K562 (cell line): ENCODE results near the gene SPACA5B. TPM values are rescaled to one million over a fixed set of nuclear protein-coding genes. Genes with fewer than 3 reads are reported as not detected.
"Not testable (repeated sequence)": the region's sequence is repeated elsewhere in the genome, so short reads cannot be mapped to it uniquely, and the experiment has no call there.

Experiments used
- ATAC-seq: fragments of 200-7000 bp; cut with Tn5 transposase; 3 replicates; pipeline ENCODE4 v1.9.1; 2020; ENCODE audit warnings: moderate library complexity
- Bru-seq: library from RNA; stranded (reverse); fragments of 400-500 nt; gene quantifications from one replicate; lab custom pipeline; 2021; lab: Mats Ljungman, UMichigan
- BruChase-seq, 2 experiments: library from RNA; stranded (reverse); fragments of 400-500 nt; gene quantifications; one replicate each; lab custom pipeline; 2021; lab: Mats Ljungman, UMichigan
- BruUV-seq: library from RNA; stranded (reverse); fragments of 400-500 nt; replicated peaks from 2 replicates; lab custom pipeline; 2021; lab: Mats Ljungman, UMichigan
- CTCF ChIA-PET: fragments of 300-600 bp; formaldehyde crosslinking; extraction: SDS; loops from one replicate; lab custom pipeline; 2021; ENCODE audit warnings: low intra/inter-chr PET ratio; lab: Yijun Ruan, JAX
- POLR2A ChIA-PET: fragments of 300-600, 350-650 bp; sonication (Branson Sonifier 250); formaldehyde crosslinking; extraction: SDS; loops from one replicate; lab custom pipeline; 2021; ENCODE audit warnings: antibody characterized with exemption, inconsistent platforms; lab: Yijun Ruan, JAX
- DNase-seq, 4 experiments: peaks; one replicate each; pipeline versions ENCODE4 v3.0.0 to v3.0.0-alpha.2; 2011 to 2018; ENCODE audit warnings: low spot score in 3 of 4, mixed read lengths in 3 of 4; ENCODE audit errors: extremely low read depth in 1 of 4
- FAIRE-seq: peaks from 2 replicates; lab custom pipeline; 2011; peaks lifted over from hg19 to GRCh38; lab: Jason Lieb, UNC
- H2AFZ ChIP-seq: 2 replicates; pipeline ENCODE4 v1.6.0; 2011; ENCODE audit warnings: low read depth, low read length, control low read depth, inconsistent platforms
- H3K27ac ChIP-seq: fragments of 200-600 bp; 3 replicates; pipeline ENCODE4 v1.8.0; 2011; ENCODE audit warnings: low read depth, mild to moderate bottlenecking, control low read depth, inconsistent platforms, low read length, moderate library complexity, mixed read lengths; ENCODE audit errors: extremely low read depth
- H3K27me3 ChIP-seq, 2 experiments: fragments of 300-600 bp in 1 of 2; 2 replicates in 1 of 2; 3 replicates in 1 of 2; pipeline versions ENCODE4 v1.6.0 to v1.8.0; 2011; ENCODE audit warnings: inconsistent platforms in 2 of 2, low read length in 2 of 2, mild to moderate bottlenecking in 1 of 2, mixed read lengths in 1 of 2, moderate library complexity in 1 of 2; ENCODE audit not compliant: control insufficient read depth in 2 of 2, insufficient read depth in 2 of 2
- H3K36me3 ChIP-seq: fragments of 300-600 bp; 3 replicates; pipeline ENCODE4 v1.8.0; 2011; ENCODE audit warnings: mild to moderate bottlenecking, low read length, inconsistent platforms; ENCODE audit not compliant: control insufficient read depth, insufficient read depth
- H3K4me1 ChIP-seq, 2 experiments: fragments of 200-600 bp in 1 of 2; replicated peaks in 1 of 2; 2 replicates in 1 of 2; 3 replicates in 1 of 2; pipeline versions ENCODE4 v1.5.1 to v1.8.0; 2011; ENCODE audit warnings: inconsistent platforms in 2 of 2, low read length in 2 of 2, mild to moderate bottlenecking in 1 of 2, mixed read lengths in 1 of 2, moderate library complexity in 1 of 2; ENCODE audit not compliant: control insufficient read depth in 2 of 2, insufficient read depth in 2 of 2
- H3K4me2 ChIP-seq: 2 replicates; pipeline ENCODE4 v1.6.1; 2011; ENCODE audit warnings: low read length, control low read depth, inconsistent platforms, mixed read lengths; ENCODE audit not compliant: insufficient read depth
- H3K4me3 ChIP-seq: fragments of 200-600 bp; sonication (generic), shearing (Covaris generic); 2 replicates; pipeline ENCODE4 v1.5.1; 2016; ENCODE audit warnings: control low read depth, inconsistent platforms
- H3K79me2 ChIP-seq: fragments of 200-600 bp; 3 replicates; pipeline ENCODE4 v1.8.0; 2011; ENCODE audit warnings: low read length, inconsistent platforms; ENCODE audit not compliant: control insufficient read depth, insufficient read depth
- H3K9ac ChIP-seq, 2 experiments: 2 replicates each; pipeline versions ENCODE4 v1.6.0 to v1.6.1; 2011; ENCODE audit warnings: low read depth in 2 of 2, low read length in 2 of 2, control low read depth in 1 of 2, inconsistent platforms in 1 of 2, mild to moderate bottlenecking in 1 of 2, mixed read lengths in 1 of 2; ENCODE audit not compliant: insufficient read depth in 1 of 2
- H3K9me1 ChIP-seq: one replicate; pipeline ENCODE4 v1.6.0; 2011; ENCODE audit warnings: inconsistent platforms, mild to moderate bottlenecking, low read length, moderate library complexity; ENCODE audit not compliant: control insufficient read depth, insufficient read depth
- H3K9me3 ChIP-seq: replicated peaks from 2 replicates; pipeline ENCODE4 v1.5.1; 2011; ENCODE audit warnings: low read depth, low read length, inconsistent platforms; ENCODE audit not compliant: control insufficient read depth, insufficient read depth
- H4K20me1 ChIP-seq: replicated peaks from 2 replicates; pipeline ENCODE4 v1.6.1; 2011; ENCODE audit warnings: low read length, inconsistent platforms, mixed read lengths; ENCODE audit not compliant: control insufficient read depth, insufficient read depth
- HDAC1 ChIP-seq, 2 experiments: fragments of 450-650 bp; IDR thresholded peaks; 2 replicates each; pipeline ENCODE4 v1.6.1; 2016 to 2017; ENCODE audit warnings: inconsistent platforms in 1 of 2, mild to moderate bottlenecking in 1 of 2, moderate library complexity in 1 of 2
- PRPF4 ChIP-seq: fragments of 200-400 bp; formaldehyde crosslinking; IDR thresholded peaks from one replicate; pipeline ENCODE4 v1.6.1; 2017; ENCODE audit warnings: low read length, low read depth, mild to moderate bottlenecking; ENCODE audit not compliant: insufficient read depth, poor library complexity, severe bottlenecking
- RAD21 ChIP-seq, 2 experiments: fragments of 250-450 bp in 1 of 2; fragments of 450-650 bp in 1 of 2; sonication (Bioruptor Pico) in 1 of 2; formaldehyde crosslinking in 1 of 2; IDR thresholded peaks in 1 of 2; conservative IDR thresholded peaks in 1 of 2; 2 replicates each; pipeline versions ENCODE4 v1.4.0 to v1.8.0; 2020 to 2022; ENCODE audit warnings: mild to moderate bottlenecking in 2 of 2, moderate library complexity in 1 of 2
- SMC3 ChIP-seq: conservative IDR thresholded peaks from 2 replicates; pipeline ENCODE4 v1.6.1; 2011; ENCODE audit warnings: low read depth, low read length, improper control_type of control experiment; ENCODE audit not compliant: insufficient read depth
- SRF ChIP-seq, 2 experiments: fragments of 250-450, 450-650 bp in 1 of 2; sonication (Bioruptor Pico) in 1 of 2; sonication (generic) in 1 of 2; formaldehyde crosslinking; IDR thresholded peaks; 2 replicates each; pipeline versions ENCODE4 v1.5.0 to v1.5.1; 2020 to 2022; ENCODE audit warnings: mild to moderate bottlenecking in 1 of 2, missing genetic modification reagents in 1 of 2
- WGBS: fragments of 100-300 bp; shearing (Covaris generic); methylation state at CpG from one replicate; pipeline ENCODE4 v1.1.6; 2016; ENCODE audit warnings: low coverage, mixed read lengths; ENCODE audit not compliant: insufficient coverage; ENCODE audit errors: missing lambda C conversion rate; 5-methylcytosine and 5-hydroxymethylcytosine counted together
- in situ Hi-C: fragments of 300-500 bp; cut with MboI; formaldehyde crosslinking; loops from 4 replicates; pipeline ENCODE4 v1.15.0; 2018; ENCODE audit warnings: inconsistent platforms, mixed read lengths
- intact Hi-C: fragments of 100-400 bp; cut with micrococcal nuclease; formaldehyde crosslinking; loops from 2 replicates; pipeline ENCODE4 v1.14.2; 2022
- long read RNA-seq, 3 experiments: library from polyadenylated mRNA in 2 of 3; library from RNA in 1 of 3; unstranded in 2 of 3; stranded (forward) in 1 of 3; transcript quantifications; one replicate each; pipeline ENCODE4 v2.0.0, GENCODE V29; 2019 to 2022
- polyA minus RNA-seq, 3 experiments: library from RNA; depleted of rRNA, polyadenylated mRNA; stranded (reverse); fragments of >200 nt; gene quantifications; 2 replicates each; pipeline ENCODE4 v1.2.3, GENCODE V29; 2011
- polyA plus RNA-seq, 8 experiments: library from polyadenylated mRNA; depleted of rRNA in 4 of 8; stranded (reverse) in 5 of 8; unstranded in 3 of 8; fragments of >200 nt; fragmentation: Nextera tagmentation in 2 of 8; fragmentation: Illumina TruSeq in 1 of 8; extraction: Ambion mirVana in 2 of 8; extraction: Trizol in 1 of 8; gene quantifications; 2 replicates each; pipeline versions ENCODE4 v1.2.1 to v1.2.3, GENCODE V29; 2011 to 2014; ENCODE audit warnings: inconsistent platforms in 1 of 8, missing spikeins in 1 of 8
- total RNA-seq, 7 experiments: library from RNA; depleted of rRNA in 6 of 7; stranded (reverse); fragments of >200 nt in 6 of 7; fragmentation: Illumina TruSeq in 2 of 7; extraction: Trizol in 2 of 7; gene quantifications; 2 replicates each; pipeline versions ENCODE4 v1.2.1 to v1.2.3, GENCODE V29; 2011 to 2021; ENCODE audit warnings: low replicate concordance in 1 of 7
- TF ChIP-seq, protein P1 (sequence below), 3 experiments: IDR thresholded peaks in 2 of 3; conservative IDR thresholded peaks in 1 of 3; 2 replicates each; pipeline ENCODE4 v1.5.1; 2011 to 2012; ENCODE audit warnings: low read length in 3 of 3, mild to moderate bottlenecking in 3 of 3, control low read depth in 2 of 3, improper control_type of control experiment in 1 of 3, inconsistent platforms in 1 of 3, low read depth in 1 of 3, mixed read lengths in 1 of 3, moderate library complexity in 1 of 3; ENCODE audit not compliant: insufficient read depth in 2 of 3

Gene SPACA5B
- total RNA-seq (2011; cell fraction: chromatin; rRNA removed; ENCODE audit: low replicate concordance) = not detected in 2 replicates
- total RNA-seq (2011; cell fraction: nucleolus; rRNA removed) = not detected in 2 replicates
- total RNA-seq (2011; cell fraction: nucleoplasm; rRNA removed) = not detected in 2 replicates
- total RNA-seq (2014; rRNA removed) (not detected in 2 replicates), total RNA-seq (2014; rRNA removed; fragmentation: Illumina TruSeq; extraction: Trizol) (not detected in 2 replicates), total RNA-seq (2015; rRNA removed; fragmentation: Illumina TruSeq; extraction: Trizol) (not detected in 2 replicates), total RNA-seq (2021) (not detected in 2 replicates), polyA plus RNA-seq (2011; rRNA removed) (not detected in 2 replicates), polyA plus RNA-seq (2014; fragmentation: Illumina TruSeq; extraction: Trizol) (not detected in 2 replicates), polyA plus RNA-seq (2014; fragmentation: Nextera tagmentation; extraction: Ambion mirVana) (not detected), polyA plus RNA-seq (2014; rRNA removed) (not detected in 2 replicates), polyA minus RNA-seq (2011; rRNA and poly(A)+ RNA removed) (not detected in 2 replicates), Bru-seq, nascent RNA (not detected), BruChase-seq, experiment 1, labeled RNA remaining after a 2-hour chase (not detected), BruChase-seq, experiment 2, labeled RNA remaining after a 6-hour chase (not detected)
- not detected in 2 replicates for polyA plus RNA-seq (2011; cell fraction: cytosol; rRNA removed)
- polyA plus RNA-seq (2011; cell fraction: nucleus; rRNA removed) = not detected in 2 replicates
- not detected in 2 replicates for polyA plus RNA-seq (2012)
- not detected in 2 replicates for polyA minus RNA-seq (2011; cell fraction: cytosol; rRNA and poly(A)+ RNA removed)
- not detected in 2 replicates for polyA minus RNA-seq (2011; cell fraction: nucleus; rRNA and poly(A)+ RNA removed)
- long read RNA-seq, experiment 1 = 0 reads
- long read RNA-seq, experiment 2 = 0 reads
- long read RNA-seq, experiment 3 = 0 reads

DNA sequence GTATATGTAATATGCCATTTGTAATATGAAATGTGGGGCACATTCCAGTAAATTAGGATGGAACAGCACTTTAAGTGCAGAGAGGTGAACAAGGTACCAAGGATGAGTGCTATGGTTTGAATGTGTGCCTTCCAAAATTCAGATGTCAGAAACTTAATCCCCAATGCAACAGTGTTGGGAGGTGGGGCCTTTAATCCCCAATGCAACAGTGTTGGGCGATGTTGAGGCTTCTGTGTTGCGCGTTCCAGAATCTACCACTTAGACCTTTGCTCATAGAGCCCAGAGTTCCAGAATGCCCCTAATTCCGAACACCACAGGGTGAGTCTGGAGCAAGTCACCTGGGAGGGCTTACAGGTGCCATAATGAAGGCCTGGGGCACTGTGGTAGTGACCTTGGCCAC lies at the start of gene SPACA5B:
SPACA5B (plus strand) TSS at position 301 of the 400 bp plus-strand sequence; CDS start at position 363, 62 bp downstream.
- H3K9ac ChIP-seq, H2AFZ ChIP-seq, H3K9me3 ChIP-seq, intact Hi-C loops, ATAC-seq, FAIRE-seq, DNase-seq, in situ Hi-C loops, CTCF ChIA-PET, H3K4me3 ChIP-seq, H3K36me3 ChIP-seq, H3K4me1 ChIP-seq, POLR2A ChIA-PET, H3K79me2 ChIP-seq, H4K20me1 ChIP-seq, H3K4me2 ChIP-seq, H3K27me3 ChIP-seq, H3K9me1 ChIP-seq, H3K27ac ChIP-seq, BruUV-seq: not testable (repeated sequence)
- no CpG with 5 or more reads among the region's 4 CpGs for WGBS

DNA sequence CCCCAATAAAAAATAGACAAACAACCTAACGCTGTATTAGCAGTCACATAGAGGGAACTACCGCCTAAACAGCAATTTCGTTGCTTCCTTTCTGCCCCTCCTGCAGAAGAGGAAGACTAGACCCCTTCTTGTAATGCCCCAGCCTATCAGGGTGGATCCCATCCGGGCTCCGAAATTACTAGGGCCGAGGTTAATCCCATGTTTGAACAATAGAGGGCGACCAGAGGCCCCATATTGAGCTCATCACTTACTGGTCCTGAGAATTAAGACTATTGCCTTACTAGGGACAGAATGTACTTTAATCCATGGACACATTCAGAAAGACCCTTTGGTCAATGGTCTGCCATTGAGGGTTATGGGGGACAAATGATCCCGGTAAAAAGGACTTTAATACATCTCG lies 47.2 kb upstream of the SPACA5B start:
- FAIRE-seq = peak; percentile 15
- no peaks in the 10 kb centered on the region for H3K9me3 ChIP-seq
- H2AFZ ChIP-seq = no peak overlapping the region
- no peaks in the 10 kb centered on the region; a peak in 1 of 5 replicates for H3K27me3 ChIP-seq
- peak; percentile 52 to 73 (median 58) for DNase-seq
- H3K9ac ChIP-seq = no peak overlapping the region
- no peaks in the 10 kb centered on the region for H3K79me2 ChIP-seq
- in situ Hi-C loops = loop anchor here (5.0 kb wide), 1 partner anchor 409 kb away; no protein-coding TSS in a partner anchor
- H3K9me1 ChIP-seq = no peaks in the 10 kb centered on the region
- WGBS = 0% methylated on average over 8 of the region's 9 CpGs
- no peak overlapping the region for H3K27ac ChIP-seq
- no peak overlapping the region for H3K4me3 ChIP-seq
- BruUV-seq = no TSS peak
- intact Hi-C loops = loop anchor here (1.0 kb wide), 1 partner anchor 411 kb away; no protein-coding TSS in a partner anchor
- POLR2A ChIA-PET = no interaction called here
- CTCF ChIA-PET = interaction anchor here (0.5 kb wide), 1 partner anchor 586 kb away, joined by 3 read pairs; no protein-coding TSS in a partner anchor
- H3K4me2 ChIP-seq = no peak overlapping the region
- no peaks in the 10 kb centered on the region for H4K20me1 ChIP-seq
- no peaks in the 10 kb centered on the region for H3K4me1 ChIP-seq
- peak; percentile 90 for ATAC-seq
- no peaks in the 10 kb centered on the region for H3K36me3 ChIP-seq
- TF ChIP-seq, protein P1, sequence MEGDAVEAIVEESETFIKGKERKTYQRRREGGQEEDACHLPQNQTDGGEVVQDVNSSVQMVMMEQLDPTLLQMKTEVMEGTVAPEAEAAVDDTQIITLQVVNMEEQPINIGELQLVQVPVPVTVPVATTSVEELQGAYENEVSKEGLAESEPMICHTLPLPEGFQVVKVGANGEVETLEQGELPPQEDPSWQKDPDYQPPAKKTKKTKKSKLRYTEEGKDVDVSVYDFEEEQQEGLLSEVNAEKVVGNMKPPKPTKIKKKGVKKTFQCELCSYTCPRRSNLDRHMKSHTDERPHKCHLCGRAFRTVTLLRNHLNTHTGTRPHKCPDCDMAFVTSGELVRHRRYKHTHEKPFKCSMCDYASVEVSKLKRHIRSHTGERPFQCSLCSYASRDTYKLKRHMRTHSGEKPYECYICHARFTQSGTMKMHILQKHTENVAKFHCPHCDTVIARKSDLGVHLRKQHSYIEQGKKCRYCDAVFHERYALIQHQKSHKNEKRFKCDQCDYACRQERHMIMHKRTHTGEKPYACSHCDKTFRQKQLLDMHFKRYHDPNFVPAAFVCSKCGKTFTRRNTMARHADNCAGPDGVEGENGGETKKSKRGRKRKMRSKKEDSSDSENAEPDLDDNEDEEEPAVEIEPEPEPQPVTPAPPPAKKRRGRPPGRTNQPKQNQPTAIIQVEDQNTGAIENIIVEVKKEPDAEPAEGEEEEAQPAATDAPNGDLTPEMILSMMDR (IDR thresholded peaks at IDR 0.05 in 2 of 3, conservative IDR thresholded peaks at IDR 0.05 in 1 of 3; ENCODE audit: insufficient read depth in 2 of 3, low read depth in 1 of 3, low read length in 3 of 3) = peak; percentile 51 to 68 (median 68)
- TF ChIP-seq PRPF4 = no peak
- TF ChIP-seq RAD21 (CRISPR knock-in tag; conservative IDR thresholded peaks at IDR 0.05 in 1 of 2, IDR thresholded peaks at IDR 0.05 in 1 of 2) = peak; percentile 57 to 67; a peak in 3 of 4 replicates
- TF ChIP-seq SMC3 = peak; percentile 47; the same call in 1 of the 2 replicates
- no peak for TF ChIP-seq HDAC1 (IDR thresholded peaks at IDR 0.05)
- peak in 1 of 2 experiments; percentile 69; a peak in 1 of 4 replicates for TF ChIP-seq SRF (CRISPR knock-in tag; IDR thresholded peaks at IDR 0.05)
